TTC549 (cell line): Measurements from ENCODE around the gene SLC7A6.

Source experiments
- FAIRE-seq: peaks from 2 replicates; lab custom pipeline; 2012; peaks lifted over from hg19 to GRCh38; lab: Jason Lieb, UNC

Gene SLC7A6

GRCh38 chr16:68306633-68307032, 42.3 kb downstream of the SLC7A6 start:
- no peak for FAIRE-seq

- no peak for FAIRE-seq
Measured at GRCh38 chr16:68309799-68310198, 45.5 kb downstream of the SLC7A6 start.

GRCh38 chr16:68310437-68310773, 46.1 kb downstream of the SLC7A6 start:
- no peak for FAIRE-seq

- FAIRE-seq, result no peak
Measured at GRCh38 chr16:68310774-68311511, 46.6 kb downstream of the SLC7A6 start, which contains the start of the genes PRMT7 and SLC7A6OS. TSS of gene PRMT7 (plus strand) at chr16:68311019. CDS start at chr16:68315980, 4,961 bp downstream. TSS of gene SLC7A6OS (minus strand) at chr16:68310946. CDS start at chr16:68310926, 20 bp downstream.

- FAIRE-seq, result no peak
Measured at GRCh38 chr16:68313116-68313515, 48.8 kb downstream of the SLC7A6 start.

- FAIRE-seq, result no peak
Measured at GRCh38 chr16:68319185-68319908, 55.0 kb downstream of the SLC7A6 start.

GRCh38 chr16:68324336-68324735, 60.0 kb downstream of the SLC7A6 start:
- no peak for FAIRE-seq

GRCh38 chr16:68324780-68325357, 60.5 kb downstream of the SLC7A6 start:
- no peak for FAIRE-seq

GRCh38 chr16:68328151-68328859, 64.0 kb downstream of the SLC7A6 start:
- no peak for FAIRE-seq

- FAIRE-seq, result no peak
Measured at GRCh38 chr16:68328860-68329390, 64.6 kb downstream of the SLC7A6 start.

- no peak for FAIRE-seq
Measured at GRCh38 chr16:68331879-68332410, 67.6 kb downstream of the SLC7A6 start.

GRCh38 chr16:68332411-68333121, 68.2 kb downstream of the SLC7A6 start:
- no peak for FAIRE-seq

- FAIRE-seq, result no peak
Measured at GRCh38 chr16:68335175-68335574, 70.8 kb downstream of the SLC7A6 start.

- no peak for FAIRE-seq
Measured at GRCh38 chr16:68338326-68339119, 74.2 kb downstream of the SLC7A6 start.

GRCh38 chr16:68339214-68339613, 74.9 kb downstream of the SLC7A6 start:
- FAIRE-seq, result no peak

GRCh38 chr16:68342620-68343019, 78.3 kb downstream of the SLC7A6 start:
- FAIRE-seq, result no peak

- no peak for FAIRE-seq
Measured at GRCh38 chr16:68343137-68343536, 78.8 kb downstream of the SLC7A6 start.

- no peak for FAIRE-seq
Measured at GRCh38 chr16:68344252-68344651, 79.9 kb downstream of the SLC7A6 start.

GRCh38 chr16:68345351-68345810, 81.1 kb downstream of the SLC7A6 start:
- FAIRE-seq, result no peak

- FAIRE-seq, result no peak
Measured at GRCh38 chr16:68345958-68346635, 81.8 kb downstream of the SLC7A6 start.
